Mesenchymal stem cell (in vitro differentiated cells and primary cell): ENCODE results near the gene SUGCT.

Source experiments
- DNase-seq: peaks from one replicate; pipeline ENCODE4 v3.0.0-alpha.2; 2013
- H2AFZ ChIP-seq: one replicate; pipeline ENCODE4 v1.6.1; 2013; ENCODE audit warnings: low read depth, mild to moderate bottlenecking, control low read depth, inconsistent platforms, low read length, moderate library complexity
- H2AK5ac ChIP-seq: 2 replicates; pipeline ENCODE4 v1.6.1; 2013; ENCODE audit warnings: low read length, moderate library complexity, mild to moderate bottlenecking, inconsistent platforms; ENCODE audit not compliant: severe bottlenecking
- H2BK120ac ChIP-seq: one replicate; pipeline ENCODE4 v1.6.1; 2013; ENCODE audit warnings: low read depth, mild to moderate bottlenecking, inconsistent platforms, low read length, moderate library complexity
- H2BK12ac ChIP-seq, 2 experiments: one replicate each; pipeline ENCODE4 v1.6.1; 2013; ENCODE audit warnings: inconsistent platforms in 2 of 2, low read length in 2 of 2, mild to moderate bottlenecking in 2 of 2, moderate library complexity in 2 of 2, control low read depth in 1 of 2
- H2BK15ac ChIP-seq: one replicate; pipeline ENCODE4 v1.6.1; 2013; ENCODE audit warnings: mild to moderate bottlenecking, low read depth, inconsistent platforms; ENCODE audit not compliant: poor library complexity, severe bottlenecking
- H2BK5ac ChIP-seq: 2 replicates; pipeline ENCODE4 v1.6.1; 2013; ENCODE audit warnings: low read depth, mild to moderate bottlenecking, low read length, control low read depth, inconsistent platforms; ENCODE audit not compliant: poor library complexity, severe bottlenecking
- H3K14ac ChIP-seq, 2 experiments: one replicate each; pipeline ENCODE4 v1.6.1; 2013; ENCODE audit warnings: inconsistent platforms in 2 of 2, low read length in 2 of 2, control low read depth in 1 of 2, mild to moderate bottlenecking in 1 of 2, moderate library complexity in 1 of 2
- H3K18ac ChIP-seq, 2 experiments: one replicate each; pipeline ENCODE4 v1.6.1; 2013; ENCODE audit warnings: inconsistent platforms in 2 of 2, low read length in 2 of 2, control low read depth in 1 of 2, low read depth in 1 of 2, mild to moderate bottlenecking in 1 of 2
- H3K23ac ChIP-seq, 2 experiments: one replicate each; pipeline ENCODE4 v1.6.1; 2013; ENCODE audit warnings: inconsistent platforms in 2 of 2, low read length in 2 of 2, mild to moderate bottlenecking in 2 of 2, moderate library complexity in 2 of 2, control low read depth in 1 of 2
- H3K27ac ChIP-seq: 2 replicates; pipeline ENCODE4 v1.5.1; 2013; ENCODE audit warnings: mild to moderate bottlenecking, moderate library complexity, low read length, control low read depth, inconsistent platforms; ENCODE audit not compliant: poor library complexity, severe bottlenecking
- H3K27me3 ChIP-seq, 2 experiments: 2 replicates each; pipeline versions ENCODE4 v1.6.1 to v1.7.0; 2013; ENCODE audit warnings: low read length in 2 of 2, mild to moderate bottlenecking in 2 of 2, moderate library complexity in 2 of 2, control low read depth in 1 of 2, inconsistent platforms in 1 of 2; ENCODE audit not compliant: control insufficient read depth in 1 of 2, insufficient read depth in 1 of 2
- H3K36me3 ChIP-seq, 2 experiments: 2 replicates each; pipeline versions ENCODE4 v1.6.1 to v1.7.0; 2013; ENCODE audit warnings: low read length in 2 of 2, control low read depth in 1 of 2, inconsistent platforms in 1 of 2, low read depth in 1 of 2, mild to moderate bottlenecking in 1 of 2; ENCODE audit not compliant: insufficient read depth in 2 of 2, control insufficient read depth in 1 of 2
- H3K4ac ChIP-seq, 2 experiments: one replicate each; pipeline ENCODE4 v1.6.1; 2013; ENCODE audit warnings: inconsistent platforms in 2 of 2, low read length in 2 of 2, mild to moderate bottlenecking in 2 of 2, moderate library complexity in 2 of 2, control low read depth in 1 of 2, low read depth in 1 of 2
- H3K4me1 ChIP-seq: 2 replicates; pipeline ENCODE4 v1.6.1; 2013; ENCODE audit warnings: low read depth, low read length, control low read depth; ENCODE audit not compliant: control insufficient read depth, insufficient read depth
- H3K4me2 ChIP-seq: 2 replicates; pipeline ENCODE4 v1.6.1; 2013; ENCODE audit warnings: low read length, mild to moderate bottlenecking, inconsistent platforms; ENCODE audit not compliant: poor library complexity, severe bottlenecking
- H3K4me3 ChIP-seq, 2 experiments: 2 replicates each; pipeline versions ENCODE4 v1.5.1 to v1.7.0; 2013; ENCODE audit warnings: low read length in 2 of 2, mild to moderate bottlenecking in 2 of 2, control low read depth in 1 of 2, low read depth in 1 of 2; ENCODE audit not compliant: insufficient read depth in 1 of 2
- H3K79me1 ChIP-seq: replicated peaks from 2 replicates; pipeline ENCODE4 v1.6.1; 2013; ENCODE audit warnings: mild to moderate bottlenecking, control low read depth, low read length, inconsistent platforms; ENCODE audit not compliant: poor library complexity, severe bottlenecking
- H3K9ac ChIP-seq: 2 replicates; pipeline ENCODE4 v1.7.0; 2013; ENCODE audit warnings: mild to moderate bottlenecking, low read length, moderate library complexity
- H3K9me3 ChIP-seq: 2 replicates; pipeline ENCODE4 v1.7.0; 2013; ENCODE audit warnings: mild to moderate bottlenecking, low read length; ENCODE audit not compliant: control insufficient read depth
- H4K8ac ChIP-seq: one replicate; pipeline ENCODE4 v1.6.1; 2013; ENCODE audit warnings: inconsistent platforms, mild to moderate bottlenecking, low read length, moderate library complexity
- H4K91ac ChIP-seq: one replicate; pipeline ENCODE4 v1.6.1; 2013; ENCODE audit warnings: mild to moderate bottlenecking, low read length, inconsistent platforms
- WGBS: methylation state at CpG from one replicate; pipeline ENCODE4 v1.1.7; 2013; ENCODE audit warnings: mixed read lengths; 5-methylcytosine and 5-hydroxymethylcytosine counted together

The SUGCT gene

GRCh38 chr7:40437498-40437897 is 302.7 kb downstream of the SUGCT start:
- DNase-seq = peak; percentile 87
- peaks cover 6% of the 10 kb centered on the region for H3K9me3 ChIP-seq
- H4K8ac ChIP-seq = no peak overlapping the region
- WGBS = 0% methylated on average over 1 of the region's 1 CpG
- H2AFZ ChIP-seq = no peak overlapping the region
- peak overlapping the region; percentile 96 for H3K27ac ChIP-seq
- H3K14ac ChIP-seq = no peak overlapping the region
- no peak overlapping the region for H2BK15ac ChIP-seq
- H3K9ac ChIP-seq = peak overlapping the region; percentile 57
- H2BK12ac ChIP-seq = peak overlapping the region in 1 of 2 experiments; percentile 16
- H3K4me3 ChIP-seq = no peak overlapping the region
- H3K4ac ChIP-seq = no peak overlapping the region
- H3K79me1 ChIP-seq = no peaks in the 10 kb centered on the region
- peak overlapping the region; percentile 9 for H2AK5ac ChIP-seq
- H2BK120ac ChIP-seq = no peak overlapping the region
- H3K27me3 ChIP-seq = no peaks in the 10 kb centered on the region
- H3K36me3 ChIP-seq = no peaks in the 10 kb centered on the region
- no peak overlapping the region for H3K23ac ChIP-seq
- H3K18ac ChIP-seq = peak overlapping the region in 1 of 2 experiments; percentile 41
- peak overlapping the region; percentile 3 for H2BK5ac ChIP-seq
- no peak overlapping the region for H4K91ac ChIP-seq
- H3K4me2 ChIP-seq = no peak overlapping the region
- H3K4me1 ChIP-seq = peaks cover 2% of the 10 kb centered on the region

- H2BK5ac ChIP-seq = peak overlapping the region; percentile 88
- WGBS = 76% methylated on average over 4 of the region's 6 CpGs
- peak overlapping the region in 1 of 2 experiments; percentile 54 for H2BK12ac ChIP-seq
- peak overlapping the region; percentile 94 for H3K27ac ChIP-seq
- peak overlapping the region in 1 of 2 experiments; percentile 15 for H3K4ac ChIP-seq
- H2AFZ ChIP-seq = no peak overlapping the region
- no peak overlapping the region for H3K14ac ChIP-seq
- H3K4me2 ChIP-seq = no peak overlapping the region
- no peaks in the 10 kb centered on the region for H3K79me1 ChIP-seq
- H3K23ac ChIP-seq = no peak overlapping the region
- peak; percentile 6 for DNase-seq
- no peak overlapping the region for H3K4me3 ChIP-seq
- H3K27me3 ChIP-seq = no peaks in the 10 kb centered on the region
- H2AK5ac ChIP-seq = peak overlapping the region; percentile 97
- no peak overlapping the region for H2BK15ac ChIP-seq
- H2BK120ac ChIP-seq = no peak overlapping the region
- H3K9ac ChIP-seq = peak overlapping the region; percentile 57
- H4K8ac ChIP-seq = no peak overlapping the region
- no peaks in the 10 kb centered on the region for H3K36me3 ChIP-seq
- no peak overlapping the region for H3K18ac ChIP-seq
- H3K9me3 ChIP-seq = peaks cover 6% of the 10 kb centered on the region
- peaks cover 2% of the 10 kb centered on the region for H3K4me1 ChIP-seq
- H4K91ac ChIP-seq = no peak overlapping the region
Measured at GRCh38 chr7:40437936-40438634, 303.3 kb downstream of the SUGCT start.

- DNase-seq = no peak
Measured at GRCh38 chr7:40439686-40440085, 304.9 kb downstream of the SUGCT start.

GRCh38 chr7:40447345-40447744 is 312.5 kb downstream of the SUGCT start:
- Histone ChIP-seq H2BK120ac (no peak overlapping the region), H3K4ac (no peak overlapping the region), H3K27me3 (no peaks in the 10 kb centered on the region), H3K9me3 (no peaks in the 10 kb centered on the region), H3K27ac (no peak overlapping the region), H2BK5ac (no peak overlapping the region), H3K36me3 (no peaks in the 10 kb centered on the region), H3K14ac (no peak overlapping the region), H2AK5ac (no peak overlapping the region), H3K79me1 (no peaks in the 10 kb centered on the region), H3K4me1 (no peaks in the 10 kb centered on the region), H2BK15ac (no peak overlapping the region), H3K4me2 (no peak overlapping the region), H3K18ac (no peak overlapping the region), H3K4me3 (no peak overlapping the region), H2AFZ (no peak overlapping the region), H3K9ac (no peak overlapping the region), H4K91ac (no peak overlapping the region), H4K8ac (no peak overlapping the region), H3K23ac (no peak overlapping the region), H2BK12ac (no peak overlapping the region)
- DNase-seq = no peak
- WGBS = 73% methylated on average over 2 of the region's 2 CpGs

More at GRCh38 chr7:40439686-40440085, 304.9 kb downstream of the SUGCT start:
- H3K36me3 ChIP-seq = no peaks in the 10 kb centered on the region
- H2BK5ac ChIP-seq = no peak overlapping the region
- H3K4me3 ChIP-seq = no peak overlapping the region
- no peak overlapping the region for H2BK120ac ChIP-seq
- H3K4me2 ChIP-seq = no peak overlapping the region
- H2BK15ac ChIP-seq = no peak overlapping the region
- no peak overlapping the region for H3K14ac ChIP-seq
- H4K91ac ChIP-seq = no peak overlapping the region
- H3K23ac ChIP-seq = no peak overlapping the region
- H3K9ac ChIP-seq = no peak overlapping the region
- H4K8ac ChIP-seq = no peak overlapping the region
- no peaks in the 10 kb centered on the region for H3K79me1 ChIP-seq
- H3K18ac ChIP-seq = peak overlapping the region in 1 of 2 experiments; percentile 31
- H2BK12ac ChIP-seq = no peak overlapping the region
- H3K4me1 ChIP-seq = peaks cover 2% of the 10 kb centered on the region
- H3K4ac ChIP-seq = no peak overlapping the region
- H2AFZ ChIP-seq = no peak overlapping the region
- WGBS = 96% methylated on average over 6 of the region's 6 CpGs
- H3K27me3 ChIP-seq = no peaks in the 10 kb centered on the region
- H2AK5ac ChIP-seq = peak overlapping the region; percentile 37
- no peak overlapping the region for H3K27ac ChIP-seq
- H3K9me3 ChIP-seq = peaks cover 3% of the 10 kb centered on the region
